HEK293 (cell line): ENCODE results near the gene ADM2.

Experiments used
- BCL11B ChIP-seq: fragments of 450-650 bp; formaldehyde crosslinking; IDR thresholded peaks from 2 replicates; pipeline ENCODE4 v1.5.1; 2016; ENCODE audit warnings: low read depth, missing biosample characterization, missing genetic modification characterization
- PRDM1 ChIP-seq: fragments of 450-650 bp; formaldehyde crosslinking; IDR thresholded peaks from 2 replicates; pipeline ENCODE4; 2016; ENCODE audit warnings: missing biosample characterization, missing genetic modification characterization
- PRDM2 ChIP-seq: fragments of 450-650 bp; formaldehyde crosslinking; IDR thresholded peaks from 2 replicates; pipeline ENCODE4 v1.5.1; 2016; ENCODE audit warnings: missing biosample characterization, missing genetic modification characterization, borderline replicate concordance
- YY1 ChIP-seq: fragments of 450-650 bp; formaldehyde crosslinking; IDR thresholded peaks from 2 replicates; pipeline ENCODE4 v1.5.1; 2018; ENCODE audit warnings: missing biosample characterization, missing genetic modification characterization
- ZBTB10 ChIP-seq: fragments of 450-650 bp; formaldehyde crosslinking; IDR thresholded peaks from 2 replicates; pipeline ENCODE4 v1.5.1; 2016; ENCODE audit warnings: missing biosample characterization, missing genetic modification characterization
- ZBTB21 ChIP-seq: fragments of 450-650 bp; formaldehyde crosslinking; IDR thresholded peaks from 2 replicates; pipeline ENCODE4 v1.5.1; 2017; ENCODE audit warnings: missing biosample characterization, missing genetic modification characterization
- ZNF10 ChIP-seq: fragments of 450-650 bp; formaldehyde crosslinking; IDR thresholded peaks from 2 replicates; pipeline ENCODE4 v1.5.1; 2017; ENCODE audit warnings: missing biosample characterization, missing genetic modification characterization
- ZNF112 ChIP-seq: fragments of 450-650 bp; formaldehyde crosslinking; IDR thresholded peaks from 2 replicates; pipeline ENCODE4 v1.5.0; 2017; ENCODE audit warnings: missing biosample characterization, missing genetic modification characterization
- ZNF146 ChIP-seq: fragments of 450-650 bp; formaldehyde crosslinking; IDR thresholded peaks from 2 replicates; pipeline ENCODE4 v1.5.1; 2016; ENCODE audit warnings: missing biosample characterization, missing genetic modification characterization
- ZNF148 ChIP-seq: fragments of 450-650 bp; formaldehyde crosslinking; IDR thresholded peaks from 2 replicates; pipeline ENCODE4 v1.5.0; 2017; ENCODE audit warnings: missing biosample characterization, missing genetic modification characterization, borderline replicate concordance
- ZNF211 ChIP-seq: fragments of 450-650 bp; formaldehyde crosslinking; IDR thresholded peaks from 2 replicates; pipeline ENCODE4 v1.5.1; 2016; ENCODE audit warnings: low read depth, missing biosample characterization, missing genetic modification characterization
- ZNF24 ChIP-seq: fragments of 450-650 bp; formaldehyde crosslinking; IDR thresholded peaks from 2 replicates; pipeline ENCODE4 v1.5.1; 2016; ENCODE audit warnings: missing biosample characterization, missing genetic modification characterization
- ZNF248 ChIP-seq: fragments of 450-650 bp; formaldehyde crosslinking; IDR thresholded peaks from 2 replicates; pipeline ENCODE4 v1.5.1; 2017; ENCODE audit warnings: missing biosample characterization, missing genetic modification characterization
- ZNF324 ChIP-seq: fragments of 450-650 bp; formaldehyde crosslinking; IDR thresholded peaks from 2 replicates; pipeline ENCODE4 v1.5.1; 2016; ENCODE audit warnings: missing biosample characterization, missing genetic modification characterization
- ZNF521 ChIP-seq: fragments of 450-650 bp; formaldehyde crosslinking; IDR thresholded peaks from 2 replicates; pipeline ENCODE4 v1.5.1; 2017; ENCODE audit warnings: missing biosample characterization, mild to moderate bottlenecking, missing genetic modification characterization
- ZNF548 ChIP-seq: fragments of 450-650 bp; formaldehyde crosslinking; IDR thresholded peaks from 2 replicates; pipeline ENCODE4 v1.5.1; 2016; ENCODE audit warnings: missing biosample characterization, missing genetic modification characterization
- ZNF629 ChIP-seq: fragments of 450-650 bp; formaldehyde crosslinking; IDR thresholded peaks from 2 replicates; pipeline ENCODE4 v1.5.1; 2017; ENCODE audit warnings: missing biosample characterization, missing genetic modification characterization
- ZNF76 ChIP-seq: fragments of 450-650 bp; formaldehyde crosslinking; IDR thresholded peaks from 2 replicates; pipeline ENCODE4; 2016; ENCODE audit warnings: low read depth, missing biosample characterization, missing genetic modification characterization, borderline replicate concordance
- ZNF768 ChIP-seq: fragments of 450-650 bp; formaldehyde crosslinking; IDR thresholded peaks from 2 replicates; pipeline ENCODE4 v1.5.1; 2018; ENCODE audit warnings: missing biosample characterization, mild to moderate bottlenecking, missing genetic modification characterization
- ZNF843 ChIP-seq: fragments of 450-650 bp; formaldehyde crosslinking; IDR thresholded peaks from 2 replicates; pipeline ENCODE4 v1.5.1; 2016; ENCODE audit warnings: missing biosample characterization, missing genetic modification characterization
- ZSCAN4 ChIP-seq: fragments of 450-650 bp; formaldehyde crosslinking; IDR thresholded peaks from 2 replicates; pipeline ENCODE4 v1.5.1; 2017; ENCODE audit warnings: missing biosample characterization, missing genetic modification characterization
- ZXDB ChIP-seq: fragments of 450-650 bp; formaldehyde crosslinking; IDR thresholded peaks from 2 replicates; pipeline ENCODE4 v1.5.1; 2016; ENCODE audit warnings: missing biosample characterization, missing genetic modification characterization
- TF ChIP-seq, protein P1 (sequence below): fragments of 450-650 bp; formaldehyde crosslinking; IDR thresholded peaks from 2 replicates; pipeline ENCODE4 v1.5.1; 2016; ENCODE audit warnings: missing biosample characterization, missing genetic modification characterization, low read depth

ADM2 gene

GRCh38 chr22:50507991-50508884, 26.9 kb downstream of the ADM2 start, which contains the start of gene NCAPH2 (continued):
- TF ChIP-seq ZNF112 (tag by site-specific recombination) (no peak), ZXDB (tag by site-specific recombination) (peak; percentile 93), ZNF843 (tag by site-specific recombination) (no peak), ZNF548 (tag by site-specific recombination) (no peak), ZNF146 (tag by site-specific recombination) (no peak), ZNF768 (tag by site-specific recombination) (no peak), PRDM1 (tag by site-specific recombination) (no peak), ZNF10 (tag by site-specific recombination) (no peak), BCL11B (tag by site-specific recombination) (no peak), ZNF24 (tag by site-specific recombination) (peak; percentile 75; the same call in 1 of the 2 replicates), ZNF76 (tag by site-specific recombination) (peak; percentile 73), ZBTB10 (peak; percentile 95), ZSCAN4 (tag by site-specific recombination) (no peak), ZNF211 (tag by site-specific recombination) (no peak), ZNF248 (tag by site-specific recombination) (no peak), PRDM2 (tag by site-specific recombination) (no peak), YY1 (tag by site-specific recombination) (peak; percentile 97), ZNF324 (tag by site-specific recombination) (peak; percentile 92), ZNF148 (tag by site-specific recombination) (no peak; the same call in 1 of the 2 replicates), ZNF521 (tag by site-specific recombination) (no peak), ZBTB21 (tag by site-specific recombination) (peak; percentile 98), ZNF629 (tag by site-specific recombination) (peak; percentile 99)
- TF ChIP-seq, protein P1, sequence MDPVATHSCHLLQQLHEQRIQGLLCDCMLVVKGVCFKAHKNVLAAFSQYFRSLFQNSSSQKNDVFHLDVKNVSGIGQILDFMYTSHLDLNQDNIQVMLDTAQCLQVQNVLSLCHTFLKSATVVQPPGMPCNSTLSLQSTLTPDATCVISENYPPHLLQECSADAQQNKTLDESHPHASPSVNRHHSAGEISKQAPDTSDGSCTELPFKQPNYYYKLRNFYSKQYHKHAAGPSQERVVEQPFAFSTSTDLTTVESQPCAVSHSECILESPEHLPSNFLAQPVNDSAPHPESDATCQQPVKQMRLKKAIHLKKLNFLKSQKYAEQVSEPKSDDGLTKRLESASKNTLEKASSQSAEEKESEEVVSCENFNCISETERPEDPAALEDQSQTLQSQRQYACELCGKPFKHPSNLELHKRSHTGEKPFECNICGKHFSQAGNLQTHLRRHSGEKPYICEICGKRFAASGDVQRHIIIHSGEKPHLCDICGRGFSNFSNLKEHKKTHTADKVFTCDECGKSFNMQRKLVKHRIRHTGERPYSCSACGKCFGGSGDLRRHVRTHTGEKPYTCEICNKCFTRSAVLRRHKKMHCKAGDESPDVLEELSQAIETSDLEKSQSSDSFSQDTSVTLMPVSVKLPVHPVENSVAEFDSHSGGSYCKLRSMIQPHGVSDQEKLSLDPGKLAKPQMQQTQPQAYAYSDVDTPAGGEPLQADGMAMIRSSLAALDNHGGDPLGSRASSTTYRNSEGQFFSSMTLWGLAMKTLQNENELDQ (tag by site-specific recombination): no peak
